HTR-8/SVneo (cell line): ENCODE results near the gene CACNA2D2.

Experiments
- DNase-seq: peaks from one replicate; pipeline ENCODE4 v3.0.0; 2011; ENCODE audit warnings: low spot score, mixed read lengths; ENCODE audit not compliant: insufficient read length
- FAIRE-seq: peaks from 2 replicates; lab custom pipeline; 2011; peaks lifted over from hg19 to GRCh38; lab: Jason Lieb, UNC

CACNA2D2 gene

GRCh38 chr3:50502584-50503423, 630 bp downstream of the CACNA2D2 start:
- no peak for FAIRE-seq
- DNase-seq, result peak; percentile 29

- FAIRE-seq, result no peak
Observed at GRCh38 chr3:50502225-50502583, 1.2 kb downstream of the CACNA2D2 start.

DNA sequence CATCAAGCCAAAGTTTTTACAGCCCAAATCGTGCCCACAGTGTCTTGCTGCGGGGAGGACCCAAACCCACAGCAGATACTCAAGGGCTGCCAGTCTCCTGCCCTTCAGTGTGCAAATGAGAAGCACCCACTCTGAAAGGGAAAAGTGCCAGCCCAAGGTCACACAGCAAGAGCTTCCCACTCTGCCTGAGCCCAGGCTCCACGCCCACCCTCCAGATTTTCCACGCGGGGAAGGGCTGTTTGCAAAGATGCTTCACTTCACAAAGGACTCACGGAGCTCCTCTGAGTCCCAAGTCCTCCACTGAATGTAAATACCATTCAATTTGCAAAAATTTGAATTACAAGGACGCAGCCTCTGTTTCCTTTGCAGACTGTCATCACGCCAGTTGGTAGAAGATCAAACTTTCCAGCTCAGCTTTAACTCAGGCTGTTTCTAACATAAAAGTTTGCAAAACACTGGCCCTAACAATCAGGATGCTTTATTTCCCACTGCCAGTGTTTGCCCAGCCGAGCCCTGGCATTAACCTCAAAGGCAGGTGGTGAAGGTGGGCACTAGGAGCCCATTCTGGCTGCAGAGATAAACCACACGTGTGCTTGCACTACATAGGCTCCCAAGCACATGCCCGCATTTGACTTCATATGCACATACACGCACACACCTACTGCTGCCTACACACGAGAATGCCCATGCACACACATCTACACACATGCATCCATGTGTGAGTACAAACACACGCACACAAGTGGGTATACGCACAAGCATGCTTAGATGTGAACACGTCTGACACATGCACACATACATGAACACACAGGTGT, 7.6 kb downstream of the CACNA2D2 start:
- no peak for FAIRE-seq
- no peak for DNase-seq

More at GRCh38 chr3:50502225-50502583, 1.2 kb downstream of the CACNA2D2 start:
- no peak for DNase-seq

GRCh38 chr3:50494126-50494525, 9.3 kb downstream of the CACNA2D2 start:
- FAIRE-seq (no peak), DNase-seq (no peak)

- no peak for FAIRE-seq
- no peak for DNase-seq
Observed at GRCh38 chr3:50493623-50494022, 9.8 kb downstream of the CACNA2D2 start.

GRCh38 chr3:50493086-50493485, 10.3 kb downstream of the CACNA2D2 start:
- no peak for FAIRE-seq
- DNase-seq, result no peak

- FAIRE-seq (no peak), DNase-seq (no peak)
Observed at GRCh38 chr3:50491023-50491422, 12.4 kb downstream of the CACNA2D2 start.

- FAIRE-seq (no peak), DNase-seq (no peak)
Observed at GRCh38 chr3:50490424-50490823, 13.0 kb downstream of the CACNA2D2 start.

- no peak for FAIRE-seq
- no peak for DNase-seq
Observed at GRCh38 chr3:50487181-50487580, 16.3 kb downstream of the CACNA2D2 start.

GRCh38 chr3:50486219-50486888, 17.1 kb downstream of the CACNA2D2 start:
- FAIRE-seq (peak; percentile 69), DNase-seq (peak; percentile 34)

DNA sequence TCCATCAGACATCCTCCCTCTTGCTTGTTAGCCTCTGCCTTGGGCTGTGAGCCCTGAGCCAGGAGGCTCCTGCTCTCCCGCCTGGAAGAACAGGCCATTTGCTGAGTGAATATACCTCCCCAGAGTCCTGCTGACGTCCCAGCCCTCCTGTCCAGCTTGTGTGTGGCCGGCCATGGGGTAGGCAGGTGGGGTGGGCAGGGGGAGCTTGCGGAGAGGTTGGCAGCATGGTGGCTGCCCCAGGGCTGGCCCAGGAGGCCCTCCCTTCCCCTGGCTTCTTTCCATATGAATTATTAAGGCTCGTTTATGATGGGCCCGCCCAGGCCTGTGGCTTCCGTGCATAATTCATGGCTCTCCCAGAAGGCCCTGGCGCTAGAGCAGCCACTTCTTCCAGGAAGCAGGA, 18.7 kb downstream of the CACNA2D2 start:
- DNase-seq, result no peak
- no peak for FAIRE-seq

- FAIRE-seq (no peak), DNase-seq (no peak)
Observed at GRCh38 chr3:50483374-50483773, 20.1 kb downstream of the CACNA2D2 start.

DNA sequence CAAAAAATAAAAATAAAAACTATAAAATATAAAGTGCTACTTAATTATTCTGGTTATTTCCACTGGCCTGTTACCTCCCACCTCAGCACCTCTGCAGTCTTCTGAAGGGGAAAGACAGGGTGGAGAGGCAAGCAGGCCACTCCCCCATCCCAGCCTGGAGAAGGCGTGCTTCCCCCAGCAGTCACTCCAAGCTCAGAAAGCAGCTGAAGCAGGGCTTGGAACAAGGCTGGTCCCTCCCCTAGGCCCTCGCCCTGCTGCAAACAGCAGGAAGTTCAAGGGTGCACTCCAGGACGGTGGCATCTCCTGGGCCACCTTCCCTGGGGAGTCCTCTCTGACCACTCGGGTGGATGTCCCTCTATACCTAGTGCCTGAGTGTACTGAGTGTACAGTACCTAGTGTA, 21.4 kb downstream of the CACNA2D2 start:
- DNase-seq (no peak), FAIRE-seq (no peak)

GRCh38 chr3:50480471-50480870, 23.0 kb downstream of the CACNA2D2 start:
- no peak for FAIRE-seq
- DNase-seq, result no peak

DNA sequence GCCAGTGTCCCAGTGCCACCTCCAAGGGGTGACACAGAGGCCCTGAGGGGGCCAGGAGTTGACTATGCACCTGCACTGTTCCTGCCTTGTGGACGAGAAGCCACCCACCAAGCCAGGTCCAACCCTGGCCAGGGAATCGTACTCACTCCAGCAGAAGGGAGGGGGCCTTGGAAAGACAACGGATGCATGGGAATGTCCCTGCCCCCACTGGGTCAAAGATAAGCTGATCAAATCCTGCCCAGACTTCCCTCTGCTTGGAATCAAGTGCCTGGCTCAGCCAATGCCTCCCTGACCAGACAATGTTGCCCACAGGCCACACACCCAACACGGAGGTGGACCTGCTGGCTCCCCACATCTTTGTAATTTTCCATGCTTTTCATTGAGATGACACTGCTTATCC, 23.9 kb downstream of the CACNA2D2 start:
- FAIRE-seq, result no peak

DNA sequence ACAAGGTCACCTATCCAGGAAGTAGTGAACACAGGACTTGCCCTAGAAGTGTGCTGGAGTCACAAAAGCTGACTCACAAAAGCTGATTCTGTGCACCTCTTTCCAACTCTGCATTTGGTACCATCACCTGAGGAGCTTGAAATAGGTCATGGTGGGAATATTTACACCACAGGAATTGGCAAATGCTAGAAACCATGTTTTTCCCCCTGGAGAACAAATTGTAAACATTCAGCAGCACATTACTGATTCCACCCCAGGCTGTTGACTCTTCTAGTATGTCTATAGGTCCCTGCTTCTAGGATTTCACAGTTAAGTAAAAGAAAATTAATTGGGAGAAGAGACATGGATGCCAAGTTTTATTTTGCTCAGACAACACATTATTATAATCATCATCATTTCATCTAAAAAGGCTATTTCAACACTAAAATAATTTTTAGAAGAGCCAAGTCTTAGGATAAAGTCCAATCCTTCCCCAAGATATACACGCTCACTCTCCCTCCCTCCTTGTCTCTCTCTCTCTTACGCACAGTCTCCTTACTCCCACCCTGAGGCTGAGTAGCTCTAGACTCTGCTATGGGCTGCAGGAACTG, 24.7 kb downstream of the CACNA2D2 start:
- no peak for DNase-seq
- no peak for FAIRE-seq

More for the DNA sequence above, 23.9 kb downstream of the CACNA2D2 start:
- no peak for DNase-seq

- FAIRE-seq, result no peak
- no peak for DNase-seq
Observed at GRCh38 chr3:50478051-50478450, 25.4 kb downstream of the CACNA2D2 start.

GRCh38 chr3:50475348-50475747, 28.1 kb downstream of the CACNA2D2 start:
- FAIRE-seq (no peak), DNase-seq (no peak)

DNA sequence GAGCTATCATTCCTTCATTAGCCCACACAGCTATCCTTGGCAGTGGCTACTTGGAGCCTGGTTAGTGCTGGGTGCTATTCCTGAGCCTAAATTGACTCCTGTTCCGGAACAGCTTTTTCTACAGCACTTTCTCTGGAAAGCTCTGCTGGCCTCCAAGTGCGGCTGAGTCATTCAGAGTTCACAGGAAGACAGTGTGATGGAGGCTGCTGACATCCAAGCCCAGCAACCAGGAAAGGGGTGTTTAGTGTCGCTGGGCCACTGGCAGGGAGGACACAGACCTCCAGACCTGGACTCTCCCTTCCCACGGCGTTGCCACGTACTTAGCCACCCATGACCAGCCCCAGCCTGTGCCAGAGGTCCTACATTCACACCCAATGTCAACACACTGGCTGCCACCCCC, 28.7 kb downstream of the CACNA2D2 start:
- peak; percentile 29 for DNase-seq

GRCh38 chr3:50473768-50474167, 29.7 kb downstream of the CACNA2D2 start:
- DNase-seq, result no peak
- no peak for FAIRE-seq

More for the DNA sequence above, 28.7 kb downstream of the CACNA2D2 start:
- peak; percentile 31 for FAIRE-seq
